Activated CD8-positive, alpha-beta memory T cell treated with anti-CD3 and anti-CD28 coated beads, Interleukin-2, amount 50 U/mL, for 1 hour (primary cell): Measurements from ENCODE around the gene NT5C1B.

Source experiments
- DNase-seq: peaks from one replicate; pipeline ENCODE4 v3.0.0-alpha.2; 2020; ENCODE audit errors: extremely low read depth

Gene NT5C1B

DNA sequence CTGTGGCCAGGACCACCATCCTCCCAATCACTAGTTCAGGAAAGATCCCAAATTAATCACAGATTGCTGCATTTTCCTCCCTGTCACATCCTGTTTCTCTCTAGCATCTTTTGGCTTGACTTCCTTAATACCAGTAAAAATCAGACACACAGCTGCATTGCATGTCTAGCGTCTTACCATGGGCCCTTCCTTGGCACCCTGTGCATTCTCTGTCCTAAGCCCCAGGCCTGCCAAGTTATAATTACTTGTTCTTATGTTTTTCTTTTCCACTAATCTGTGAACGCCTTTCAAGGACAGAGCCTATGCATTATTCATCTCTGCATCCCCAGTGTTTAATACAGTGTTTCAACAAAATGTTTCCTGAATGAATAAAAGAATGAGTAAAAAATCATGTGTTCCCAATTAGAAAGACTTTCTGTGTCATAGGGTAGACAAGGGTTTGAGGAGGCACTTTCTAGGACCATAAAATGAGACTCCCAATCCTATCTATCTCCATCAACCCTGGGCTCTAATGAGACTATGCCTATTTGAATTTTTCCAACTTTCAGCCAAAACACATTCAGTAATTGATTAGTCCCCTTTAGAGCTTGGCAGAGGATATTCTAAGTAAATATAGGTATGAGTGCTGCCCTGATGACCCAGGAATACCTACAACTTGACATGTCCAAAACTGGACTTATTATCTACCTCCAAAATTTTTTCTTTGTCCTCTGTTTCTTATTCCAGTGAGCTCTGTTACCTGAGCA is 10.3 kb upstream of the NT5C1B start:
- DNase-seq = no peak

DNA sequence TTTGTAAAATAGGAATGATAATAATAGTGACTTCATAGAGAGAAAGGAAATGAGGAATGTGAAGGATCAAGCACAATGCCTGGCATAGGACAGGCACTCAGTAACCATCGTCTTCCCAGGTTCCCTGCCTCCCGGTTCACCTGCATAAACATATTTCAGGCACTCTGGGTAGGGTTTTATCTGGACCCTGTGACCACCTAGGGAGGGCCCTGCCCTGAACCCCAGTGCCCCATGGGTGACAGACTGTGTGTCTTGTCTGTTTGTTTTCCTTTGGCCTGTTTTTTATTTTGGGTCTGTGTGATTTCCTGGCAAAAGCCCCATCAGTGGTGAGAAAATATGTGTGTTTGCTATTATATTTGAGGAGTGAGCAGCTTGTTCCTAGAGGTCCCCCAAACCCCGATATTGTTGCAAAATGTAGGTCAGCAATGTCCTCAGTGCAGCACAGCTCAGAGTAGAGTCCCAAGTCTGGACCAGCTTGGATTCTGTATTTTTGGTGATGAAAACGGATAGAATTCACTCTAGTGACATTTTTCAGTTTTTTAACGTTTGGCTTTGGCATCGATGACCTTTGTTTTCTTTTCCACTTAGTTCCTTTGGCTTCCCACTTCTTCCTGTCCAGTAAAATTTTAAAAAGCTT is 9.6 kb upstream of the NT5C1B start:
- no peak for DNase-seq

DNA sequence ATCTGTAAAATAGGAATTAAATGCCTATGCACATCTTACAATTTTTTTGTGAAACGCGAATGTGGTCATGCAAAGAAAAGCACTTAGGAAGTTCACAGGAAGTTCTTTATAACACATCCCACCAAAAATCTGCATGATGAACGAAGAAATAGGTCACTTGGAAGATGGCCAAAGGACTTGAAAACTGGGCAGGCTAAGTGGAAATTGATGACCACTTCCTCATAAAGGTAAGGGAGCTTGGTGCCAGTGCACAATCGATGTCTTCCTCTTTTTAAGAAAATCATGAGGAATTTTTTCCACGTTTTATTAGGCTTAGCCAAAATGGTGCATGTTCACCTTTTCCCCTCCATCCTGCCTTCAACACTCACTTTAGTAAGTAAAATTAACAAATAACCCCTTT is 8.2 kb upstream of the NT5C1B start:
- no peak for DNase-seq

DNA sequence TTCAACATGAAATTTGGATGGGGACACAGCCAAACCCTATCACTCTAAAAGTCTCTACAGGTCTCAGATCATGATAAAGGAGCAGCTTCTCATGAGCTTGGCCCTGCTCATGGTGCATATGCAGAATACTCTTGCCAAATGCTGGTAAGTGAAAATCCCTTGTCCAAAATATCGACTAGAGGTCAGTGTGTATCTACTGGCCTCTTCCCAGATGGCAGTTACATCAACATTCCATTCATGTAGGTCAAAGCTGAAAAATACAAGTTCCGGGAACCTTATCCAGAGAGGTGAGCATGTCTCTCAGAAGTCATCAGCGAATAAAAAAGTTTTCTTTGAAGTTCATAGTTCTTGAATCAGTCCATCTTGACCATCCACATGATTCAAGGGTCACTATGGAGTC is 7.6 kb upstream of the NT5C1B start:
- no peak for DNase-seq

DNA sequence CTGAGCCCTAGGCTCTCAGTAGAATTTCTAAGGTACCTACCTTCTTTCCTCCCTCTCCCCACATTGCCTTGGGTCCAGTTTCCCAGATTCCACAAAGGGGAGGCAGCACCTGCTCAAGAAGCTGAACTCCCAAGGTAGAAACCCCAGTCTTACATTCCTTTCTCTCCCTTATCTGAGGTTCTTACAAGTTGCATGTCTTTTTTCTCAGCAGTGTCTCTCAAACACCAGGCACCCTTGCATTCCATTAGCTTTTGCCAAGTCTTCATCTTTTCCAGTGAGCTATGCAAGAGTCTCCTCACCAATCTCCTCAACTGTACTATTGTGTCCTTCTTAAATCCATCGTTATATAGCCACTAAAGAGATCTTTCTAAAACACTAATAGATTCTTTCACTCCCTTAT is 4.1 kb upstream of the NT5C1B start:
- DNase-seq = no peak

DNA sequence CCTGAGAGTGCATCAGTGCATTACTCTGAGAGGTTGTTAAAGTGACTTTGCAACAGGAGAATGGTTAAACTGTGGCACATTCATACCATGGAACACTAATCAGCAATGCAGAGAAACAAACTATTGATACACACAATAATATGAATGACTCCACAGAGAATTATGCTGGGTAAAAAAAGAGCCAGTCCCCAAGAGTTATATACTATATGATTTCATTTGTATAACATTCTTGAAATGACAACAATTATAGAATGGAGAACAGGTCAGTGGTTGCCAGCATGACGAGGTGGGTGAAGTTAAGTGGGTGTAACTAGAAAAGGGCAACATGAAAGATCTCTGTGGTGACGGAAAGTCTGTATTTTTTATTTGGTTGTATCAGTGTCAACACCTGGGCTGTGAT is 3.0 kb upstream of the NT5C1B start:
- no peak for DNase-seq

DNA sequence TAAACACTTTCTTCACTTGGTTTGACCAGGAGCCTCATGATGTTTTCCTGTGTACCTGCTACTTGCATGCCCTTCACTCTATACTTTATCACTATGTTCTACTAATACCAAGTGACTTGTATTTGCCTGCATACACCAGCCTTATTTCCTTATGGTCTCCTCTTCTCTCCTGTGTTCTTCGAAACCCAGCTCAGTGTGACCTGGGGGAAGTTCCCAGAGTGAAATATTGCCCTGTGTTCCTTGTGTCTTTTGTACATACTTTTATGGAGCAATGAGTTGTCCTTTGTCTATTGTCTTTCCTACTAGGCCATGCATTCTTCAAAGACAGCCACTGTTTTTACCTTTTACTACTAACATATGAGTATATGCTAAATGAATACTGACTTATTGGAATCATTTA is 567 bp downstream of the NT5C1B start:
- DNase-seq = no peak

DNA sequence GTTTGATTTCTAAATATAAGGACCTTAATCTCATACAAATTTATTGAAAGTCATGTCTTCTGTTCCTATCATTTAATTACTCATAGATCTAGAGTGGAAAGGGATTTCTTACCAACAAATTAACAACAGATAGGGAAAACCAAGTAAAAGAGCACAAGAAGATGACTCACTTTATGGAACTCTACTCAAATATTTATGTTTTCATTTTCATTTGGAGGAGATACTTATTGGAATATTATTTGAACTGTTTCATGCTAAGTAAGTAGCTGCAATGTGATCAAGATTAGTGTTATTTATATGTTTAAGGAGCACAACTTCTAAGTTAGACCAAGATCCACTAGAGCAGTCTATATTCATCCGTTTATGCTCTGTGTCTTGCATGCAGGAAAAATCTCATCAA is 1.3 kb downstream of the NT5C1B start:
- no peak for DNase-seq

DNA sequence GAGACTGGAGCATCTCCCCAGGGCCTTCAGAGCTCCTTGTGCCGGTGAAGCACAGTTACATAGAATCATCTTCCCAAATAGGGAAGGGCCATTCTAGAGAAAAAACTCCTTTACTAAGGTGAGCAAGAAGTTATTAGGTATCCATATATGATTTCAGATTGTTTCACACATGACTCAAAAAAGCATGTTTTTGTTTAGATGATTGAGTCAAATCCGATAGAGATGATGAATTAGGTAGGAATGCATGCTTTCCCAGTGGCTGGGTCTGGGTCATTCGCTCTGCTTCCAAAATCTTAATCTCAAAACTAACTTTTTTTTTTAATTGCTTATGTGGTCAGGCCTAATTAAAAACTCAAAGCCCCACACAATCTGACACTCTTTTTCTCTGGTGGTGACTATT is 3.8 kb downstream of the NT5C1B start:
- DNase-seq = no peak

DNA sequence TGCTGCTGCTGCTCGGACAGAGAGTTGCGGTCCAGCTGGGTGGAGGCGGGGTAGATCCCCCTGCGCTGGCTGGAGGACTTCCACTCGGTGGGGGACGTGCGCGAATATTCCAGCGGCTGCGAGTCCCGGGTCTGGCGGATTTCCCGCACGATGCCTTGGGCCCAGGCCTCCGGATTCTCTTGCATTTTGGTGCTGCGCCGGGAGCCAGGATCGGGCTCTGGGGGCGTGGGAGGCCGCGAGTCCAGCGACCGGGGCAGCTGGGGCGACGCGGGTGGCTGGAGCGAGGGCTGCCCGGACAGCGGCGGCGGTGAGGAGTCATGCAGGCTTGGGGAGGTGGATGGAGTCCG is 4.8 kb downstream of the NT5C1B start:
- no peak for DNase-seq

DNA sequence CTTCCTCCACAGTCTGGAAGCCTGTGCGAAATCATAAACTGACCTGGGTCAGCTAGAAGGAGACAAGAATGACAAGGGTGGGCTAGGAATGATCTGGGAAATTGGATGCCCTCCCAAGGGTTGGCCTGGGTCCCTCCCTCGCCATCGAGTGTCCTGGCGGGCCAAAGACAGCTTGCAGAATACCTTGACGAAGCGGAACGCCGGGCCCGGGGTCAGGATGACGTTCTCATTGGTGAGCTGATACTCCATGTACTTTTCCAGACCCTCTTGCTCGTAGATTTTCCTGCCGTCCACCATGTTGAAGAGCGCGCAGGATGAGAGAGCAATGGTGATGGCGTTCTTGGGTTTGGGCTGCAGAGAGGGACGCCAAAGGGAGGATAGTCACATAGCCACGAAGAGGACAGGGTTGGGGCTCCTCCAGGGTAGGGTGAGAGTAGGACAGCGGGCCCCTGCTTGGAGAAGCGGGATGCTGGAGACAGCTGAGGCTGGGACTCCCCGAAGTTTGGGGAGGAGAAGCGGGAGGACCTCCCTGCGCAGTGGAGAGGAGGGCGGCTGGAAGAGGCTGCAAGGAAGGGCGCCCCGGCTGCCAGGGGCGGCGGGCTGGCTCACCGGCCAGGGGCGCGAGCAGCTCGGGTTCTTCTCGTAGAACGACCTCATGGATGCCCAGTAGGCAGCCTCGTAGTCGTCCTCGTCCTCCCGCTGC is 5.3 kb downstream of the NT5C1B start:
- no peak for DNase-seq

DNA sequence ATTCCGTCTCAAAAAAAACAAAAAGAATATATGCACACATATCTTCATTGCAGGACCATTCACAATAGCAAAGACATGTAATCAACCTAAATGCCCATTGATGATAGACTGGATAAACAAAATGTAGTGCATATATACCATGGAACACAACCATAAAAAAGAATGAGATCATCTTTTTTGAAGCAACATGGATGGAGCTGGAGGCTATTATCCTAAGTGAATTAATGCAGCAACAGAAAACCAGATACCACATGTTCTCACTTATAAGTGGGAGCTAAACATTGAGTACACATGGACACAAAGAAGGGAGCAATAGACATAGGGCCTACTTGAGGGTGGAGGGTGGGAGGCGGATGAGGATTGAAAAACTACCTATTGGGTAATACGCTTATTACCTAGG is 8.8 kb downstream of the NT5C1B start:
- no peak for DNase-seq

DNA sequence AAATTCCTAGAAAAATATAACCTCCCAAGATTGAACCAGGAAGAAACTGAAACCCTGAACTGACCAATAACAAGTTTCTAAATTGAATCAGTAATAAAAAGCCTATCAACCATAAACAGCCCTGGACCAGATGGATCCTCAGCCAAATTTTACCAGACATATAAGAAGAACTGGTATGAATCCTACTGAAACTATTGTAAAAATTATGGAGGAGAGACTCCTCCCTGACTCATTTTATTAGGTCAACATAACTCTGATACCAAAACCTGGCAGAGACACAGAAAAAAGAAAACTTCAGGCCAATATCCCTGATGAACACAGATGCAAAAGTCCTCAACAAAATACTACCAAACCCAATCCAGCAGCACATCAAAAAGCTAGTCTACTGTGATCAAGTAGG is 11.3 kb downstream of the NT5C1B start:
- DNase-seq = no peak

DNA sequence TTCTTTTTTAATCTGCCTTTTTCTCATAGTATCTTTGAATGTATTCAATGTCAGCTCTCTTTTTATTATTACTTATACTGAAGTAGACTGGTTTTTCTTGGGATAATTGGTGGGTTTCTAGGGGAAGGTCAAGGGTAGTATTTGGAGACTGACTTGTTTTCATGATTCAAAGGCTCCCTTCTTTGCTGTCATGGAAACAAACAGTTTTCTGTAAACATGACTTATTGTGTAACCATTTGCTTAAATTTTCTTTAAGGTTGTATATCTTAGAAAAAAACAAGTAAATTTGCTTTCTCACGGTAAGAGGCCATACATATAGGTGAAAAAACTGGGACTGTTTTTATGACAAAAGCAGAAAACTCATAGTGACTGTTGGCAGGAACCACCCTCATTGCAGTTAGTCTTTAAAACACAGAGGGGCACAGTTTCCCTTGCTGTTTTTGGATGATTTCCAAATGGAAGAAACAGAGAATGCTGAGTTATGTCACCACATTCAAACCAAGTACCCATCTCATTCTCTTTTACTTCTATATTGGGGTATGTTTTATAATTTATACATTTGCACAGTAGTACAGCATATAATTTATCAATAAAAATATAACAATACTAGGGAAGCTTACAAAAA is 23.1 kb downstream of the NT5C1B start:
- DNase-seq = no peak

DNA sequence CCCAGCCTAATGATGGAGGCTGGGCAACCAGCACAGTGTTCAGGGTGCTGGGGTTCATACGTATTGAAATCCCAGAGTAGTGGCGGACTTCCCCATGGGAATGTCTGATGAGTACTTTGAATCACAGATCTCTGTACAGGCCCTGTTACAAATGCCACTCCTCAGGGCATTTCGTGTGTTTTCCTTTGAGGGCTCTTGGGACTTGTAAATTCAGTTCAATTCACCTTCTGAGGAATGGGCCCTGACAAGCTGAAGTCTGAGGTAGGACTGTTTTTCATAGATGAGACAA is 28.6 kb downstream of the NT5C1B start:
- DNase-seq = no peak

DNA sequence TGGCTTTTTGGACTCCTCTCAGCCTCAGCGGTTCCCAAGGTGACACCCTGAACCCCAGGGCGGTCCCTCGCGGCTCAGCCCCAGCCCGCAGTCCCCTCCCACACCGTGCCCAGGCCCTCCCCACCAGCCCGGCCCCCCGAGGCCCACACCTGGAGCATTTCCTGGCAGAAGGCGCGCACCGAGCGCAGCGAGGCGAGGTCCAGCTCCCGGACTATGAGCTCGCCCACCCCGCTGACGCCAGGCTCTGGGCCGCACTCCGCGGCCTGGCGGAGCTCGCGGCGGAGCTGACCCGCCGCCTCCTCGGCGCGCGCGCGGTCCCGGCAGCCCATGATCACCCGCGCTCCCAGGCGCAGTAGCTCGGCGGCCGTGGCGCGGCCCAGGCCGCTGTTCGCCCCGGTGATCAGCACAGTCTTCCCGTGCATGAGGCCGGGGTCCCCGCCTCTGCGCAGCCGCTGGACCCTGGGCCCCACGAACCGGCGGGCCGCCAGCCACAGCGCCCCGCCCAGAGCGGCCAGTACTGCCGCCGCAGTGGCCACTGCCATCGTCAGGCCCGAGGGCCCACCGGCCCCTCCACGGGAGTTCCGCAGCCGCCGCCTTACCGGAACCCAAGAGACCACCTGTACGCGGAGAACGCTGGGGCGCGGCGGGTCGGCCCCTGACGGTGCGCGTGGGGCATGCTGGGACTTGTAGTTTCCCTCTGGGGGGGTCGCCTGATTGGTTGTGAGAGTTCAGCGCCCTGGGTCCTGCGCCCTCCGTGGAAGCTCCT is 29.2 kb downstream of the NT5C1B start, which contains the start of gene RDH14:
RDH14 (minus strand) TSS at position 623 of the 766 bp plus-strand sequence; CDS start at position 542, 81 bp downstream.
- DNase-seq = peak; percentile 78

DNA sequence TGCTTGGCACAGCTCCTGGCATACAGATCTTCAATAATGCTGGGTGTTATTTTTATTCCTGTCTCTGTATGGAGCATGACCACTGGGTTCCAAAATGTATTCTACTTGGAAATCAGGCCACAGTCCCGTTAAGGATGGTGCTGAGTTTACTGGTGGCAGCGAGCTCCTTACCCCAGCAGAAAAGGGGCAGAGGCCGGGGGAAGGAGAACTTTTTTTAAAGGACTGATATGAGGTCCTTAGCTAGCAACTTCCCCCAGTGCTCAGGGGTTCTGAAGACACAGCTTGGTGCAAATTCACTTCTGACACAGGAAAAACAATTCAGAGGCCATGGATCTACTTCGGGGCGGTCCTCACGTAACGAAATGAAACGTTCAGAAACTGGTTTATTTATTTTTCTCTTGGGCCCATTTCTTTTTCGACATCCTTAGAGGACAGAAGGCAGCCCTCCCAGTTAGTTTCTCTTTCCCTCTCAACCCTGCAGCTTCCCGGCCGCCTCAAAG is 29.8 kb downstream of the NT5C1B start:
- DNase-seq = no peak

DNA sequence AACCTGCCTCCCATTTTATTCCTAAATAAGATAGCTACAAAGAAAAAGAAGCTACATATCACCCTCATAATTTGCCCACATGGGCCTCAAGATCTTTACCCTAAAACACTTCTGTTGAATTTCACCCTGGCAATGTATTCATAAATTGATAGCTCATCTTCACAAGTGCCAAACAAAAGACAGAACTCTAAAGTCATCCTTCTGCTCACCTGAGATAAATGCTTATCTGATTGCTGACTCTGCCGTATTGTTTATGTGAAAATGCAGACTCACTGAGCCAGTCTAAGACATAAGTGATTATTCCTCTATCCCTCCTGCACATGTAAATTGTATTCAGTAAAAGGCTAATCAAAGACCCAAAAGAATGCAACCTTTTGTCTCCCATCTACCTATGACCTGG is 30.9 kb downstream of the NT5C1B start:
- DNase-seq = no peak

DNA sequence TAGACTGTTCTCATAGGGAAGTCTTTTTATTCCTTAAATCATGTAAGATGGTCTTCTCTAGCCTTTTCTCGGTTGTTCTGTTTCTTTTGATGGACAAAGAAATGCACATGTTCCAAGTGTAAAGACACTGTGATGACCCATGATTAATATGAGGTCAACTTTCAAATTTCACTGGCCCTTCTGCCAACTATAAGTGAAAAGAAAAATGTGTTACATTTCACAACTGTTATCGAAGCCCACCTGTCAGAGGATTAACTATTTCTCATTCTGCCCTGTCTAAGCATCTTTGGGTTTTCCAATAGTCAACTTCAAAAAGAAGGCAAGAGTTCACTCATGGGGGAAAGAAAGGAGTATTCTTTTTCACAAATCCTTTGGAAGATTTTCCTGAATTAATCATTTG is 32.2 kb downstream of the NT5C1B start:
- no peak for DNase-seq

DNA sequence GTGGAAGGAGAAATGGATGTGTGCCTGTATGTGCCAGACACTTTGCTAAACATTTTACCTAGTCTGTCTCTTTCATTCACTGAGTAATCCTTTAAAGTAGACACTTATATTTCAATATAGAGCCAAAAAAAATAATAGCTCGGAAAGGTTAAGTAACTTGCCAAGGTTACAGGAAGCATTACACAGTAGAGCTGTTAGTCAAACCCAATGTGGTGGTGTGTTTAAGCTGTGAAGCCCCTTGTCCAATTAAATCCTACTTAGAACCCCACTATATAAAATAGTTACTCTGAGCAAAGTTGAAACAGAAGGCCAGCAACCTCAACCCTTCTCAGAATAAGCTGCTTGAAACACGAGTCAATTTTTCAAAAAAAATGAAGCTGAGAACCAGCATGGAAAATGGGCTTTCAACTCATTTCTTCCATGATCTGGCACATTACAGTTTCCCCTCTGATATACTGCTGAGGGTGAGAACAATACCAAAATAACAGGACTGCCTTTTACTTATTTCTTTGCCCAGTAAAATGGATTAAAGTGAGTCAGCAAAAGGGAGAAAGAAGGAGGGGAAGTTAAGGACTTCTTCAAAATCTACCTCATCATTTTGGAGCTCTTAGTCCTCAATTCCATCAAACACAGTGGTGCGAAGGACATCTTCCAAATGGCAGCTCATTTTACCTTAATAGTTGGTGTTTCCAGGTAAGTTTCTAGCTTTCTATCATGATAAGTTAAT is 36.9 kb downstream of the NT5C1B start:
- DNase-seq = no peak

DNA sequence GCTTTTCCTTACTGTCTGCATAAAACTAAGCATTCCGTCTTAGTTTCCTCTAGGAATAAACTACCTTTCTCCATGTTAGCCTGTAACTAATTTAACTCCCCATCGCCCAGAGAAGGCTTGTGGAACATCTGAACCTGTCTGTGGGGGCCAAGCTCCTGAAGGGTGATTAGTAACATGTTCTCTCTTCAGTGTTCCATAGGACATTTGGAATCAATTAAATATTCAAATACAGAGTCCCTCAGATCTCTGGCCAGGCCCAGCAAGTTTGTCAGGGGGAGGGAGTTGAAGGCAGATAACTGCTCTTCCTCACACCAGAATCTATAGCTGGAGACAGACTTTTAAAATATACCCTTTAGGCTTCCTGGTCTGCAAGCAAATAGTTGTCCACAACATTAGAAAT is 37.7 kb downstream of the NT5C1B start:
- DNase-seq = no peak
